Endothelial cell of umbilical vein (primary cell): ENCODE measurements around the gene ZHX3. TPM values are rescaled to one million over a fixed set of nuclear protein-coding genes. Genes with fewer than 3 reads are reported as not detected.

Experiments
- BruUV-seq: library from RNA; stranded (reverse); fragments of 400-500 nt; replicated peaks from 2 replicates; lab custom pipeline; 2021; lab: Mats Ljungman, UMichigan
- CTCF ChIA-PET: fragments of 300-600, 350-600 bp; sonication (Branson Sonifier 250); formaldehyde crosslinking; loops from one replicate; lab custom pipeline; 2021; ENCODE audit warnings: antibody characterized with exemption, inconsistent platforms; lab: Charles Lee
- POLR2A ChIA-PET: fragments of 300-600, 350-600 bp; sonication (Branson Sonifier 250); formaldehyde crosslinking; loops from one replicate; lab custom pipeline; 2021; ENCODE audit warnings: antibody characterized with exemption, inconsistent platforms; lab: Charles Lee
- DNase-seq: peaks from one replicate; pipeline ENCODE4 v3.0.0-alpha.2; 2011; ENCODE audit warnings: low read depth, low spot score
- FAIRE-seq: peaks from 2 replicates; lab custom pipeline; 2011; peaks lifted over from hg19 to GRCh38; lab: Jason Lieb, UNC
- H2AFZ ChIP-seq: 2 replicates; pipeline ENCODE4 v1.6.0; 2012; ENCODE audit warnings: low read depth, low read length, control low read depth, inconsistent platforms
- H3K27ac ChIP-seq: 2 replicates; pipeline ENCODE4 v1.5.1; 2011; ENCODE audit warnings: low read depth, mild to moderate bottlenecking, control low read depth, low read length, moderate library complexity; ENCODE audit not compliant: insufficient read depth
- H3K27me3 ChIP-seq, 2 experiments: 2 replicates each; pipeline versions ENCODE4 v1.6.0 to v1.6.1; 2011; ENCODE audit warnings: low read length in 2 of 2, mixed read lengths in 1 of 2; ENCODE audit not compliant: control insufficient read depth in 2 of 2, insufficient read depth in 2 of 2
- H3K36me3 ChIP-seq, 2 experiments: 2 replicates in 1 of 2; 3 replicates in 1 of 2; pipeline ENCODE4 v1.5.1; 2011; ENCODE audit warnings: low read length in 2 of 2, mild to moderate bottlenecking in 1 of 2, moderate library complexity in 1 of 2; ENCODE audit not compliant: control insufficient read depth in 2 of 2, insufficient read depth in 2 of 2; ENCODE audit errors: extremely low read depth in 1 of 2
- H3K4me1 ChIP-seq: 3 replicates; pipeline ENCODE4 v1.5.1; 2011; ENCODE audit warnings: mild to moderate bottlenecking, low read length; ENCODE audit not compliant: control insufficient read depth, insufficient read depth; ENCODE audit errors: extremely low read depth
- H3K4me2 ChIP-seq: 2 replicates; pipeline ENCODE4 v1.6.1; 2011; ENCODE audit warnings: low read length, control low read depth, mixed read lengths; ENCODE audit not compliant: insufficient read depth
- H3K4me3 ChIP-seq, 3 experiments: fragments of 200-600 bp in 1 of 3; sonication (generic), shearing (Covaris generic) in 1 of 3; replicated peaks in 1 of 3; 2 replicates each; pipeline ENCODE4 v1.5.1; 2011 to 2016; ENCODE audit warnings: control low read depth in 3 of 3, low read length in 3 of 3, mild to moderate bottlenecking in 2 of 3, inconsistent platforms in 1 of 3, low read depth in 1 of 3, moderate library complexity in 1 of 3; ENCODE audit not compliant: insufficient read depth in 1 of 3
- H3K79me2 ChIP-seq: 2 replicates; pipeline ENCODE4 v1.6.0; 2012; ENCODE audit warnings: low read length, inconsistent platforms; ENCODE audit not compliant: control insufficient read depth, insufficient read depth
- H3K9ac ChIP-seq: replicated peaks from 2 replicates; pipeline ENCODE3; 2011; ENCODE audit warnings: low read length, control low read depth; ENCODE audit not compliant: insufficient read depth; ENCODE audit errors: extremely low read depth
- H3K9me1 ChIP-seq: replicated peaks from 3 replicates; pipeline ENCODE4 v1.6.0; 2011; ENCODE audit warnings: mild to moderate bottlenecking, low read length; ENCODE audit not compliant: control insufficient read depth, insufficient read depth; ENCODE audit errors: extremely low read depth
- H3K9me3 ChIP-seq: replicated peaks from 2 replicates; pipeline ENCODE4 v1.5.1; 2012; ENCODE audit warnings: low read length, inconsistent platforms; ENCODE audit not compliant: control insufficient read depth, insufficient read depth
- H4K20me1 ChIP-seq: replicated peaks from 2 replicates; pipeline ENCODE3; 2011; ENCODE audit warnings: mild to moderate bottlenecking, low read length; ENCODE audit not compliant: control insufficient read depth, insufficient read depth; ENCODE audit errors: extremely low read depth
- CTCF ChIP-seq, 2 donors: IDR thresholded peaks; 1 replicate in 1 of 2; 2 replicates in 1 of 2; pipeline ENCODE4 v1.5.1; 2011; ENCODE audit warnings: low read length in 2 of 2, mild to moderate bottlenecking in 2 of 2, moderate library complexity in 2 of 2, control low read depth in 1 of 2, inconsistent platforms in 1 of 2, low read depth in 1 of 2; ENCODE audit not compliant: insufficient read depth in 1 of 2; ENCODE audit errors: extremely low read depth in 1 of 2
- EZH2 ChIP-seq: IDR thresholded peaks from 2 replicates; pipeline ENCODE4 v1.6.1; 2012; ENCODE audit warnings: borderline replicate concordance, low read depth, mild to moderate bottlenecking, moderate library complexity, low read length, inconsistent platforms; ENCODE audit not compliant: severe bottlenecking
- FOS ChIP-seq: IDR thresholded peaks from 2 replicates; pipeline ENCODE4 v1.6.1; 2011; ENCODE audit warnings: mild to moderate bottlenecking, low read length, moderate library complexity, borderline replicate concordance; ENCODE audit not compliant: insufficient read depth
- GATA2 ChIP-seq: IDR thresholded peaks from 2 replicates; pipeline ENCODE4 v1.7.0; 2011; ENCODE audit warnings: low read depth, mild to moderate bottlenecking, moderate library complexity, mixed read lengths, low read length; ENCODE audit not compliant: insufficient read length, insufficient read depth
- JUN ChIP-seq: IDR thresholded peaks from 2 replicates; pipeline ENCODE4 v1.6.1; 2011; ENCODE audit warnings: borderline replicate concordance, low read depth; ENCODE audit not compliant: insufficient read length, insufficient read depth
- MYC ChIP-seq: IDR thresholded peaks from one replicate; pipeline ENCODE4 v1.6.1; 2011; ENCODE audit warnings: mild to moderate bottlenecking, low read depth, low read length
- POLR2A ChIP-seq: IDR thresholded peaks from 2 replicates; pipeline ENCODE4 v1.6.1; 2012; ENCODE audit warnings: low read depth, mild to moderate bottlenecking, control low read depth, low read length
- POLR2AphosphoS5 ChIP-seq: IDR thresholded peaks from 2 replicates; pipeline ENCODE4 v1.6.1; 2012; ENCODE audit warnings: low read depth, mild to moderate bottlenecking, control low read depth, low read length, moderate library complexity; ENCODE audit not compliant: insufficient read depth
- dilution Hi-C: fragments of 300-500 bp; cut with MboI; formaldehyde crosslinking; loops from one replicate; pipeline ENCODE4 v1.15.0; 2019; ENCODE audit warnings: low sequenced_read_pairs; ENCODE audit not compliant: extremely low pct_ligation_motif_present
- intact Hi-C: fragments of 100-400 bp; cut with micrococcal nuclease; formaldehyde crosslinking; loops from one replicate; pipeline ENCODE4 v1.10.0; 2022
- polyA plus RNA-seq, 4 experiments: library from polyadenylated mRNA; depleted of rRNA in 3 of 4; stranded (reverse) in 3 of 4; unstranded in 1 of 4; fragments of >200 nt; gene quantifications; 2 replicates each; pipeline versions ENCODE4 v1.2.1 to v1.2.3, GENCODE V29; 2011 to 2012; ENCODE audit warnings: missing spikeins in 1 of 4
- total RNA-seq: library from RNA; stranded (reverse); gene quantifications from 2 replicates; pipeline ENCODE4 v1.2.3, GENCODE V29; 2021
- TF ChIP-seq, protein P1 (sequence below): IDR thresholded peaks from 2 replicates; pipeline ENCODE4 v1.6.1; 2011; ENCODE audit not compliant: insufficient read depth, insufficient read length

The ZHX3 gene
- total and polyA plus RNA-seq, 2 donors (not counting 3 experiments of a cell fraction or from before 2014, with no cell fraction given): 7.4 to 17.8 TPM

DNA sequence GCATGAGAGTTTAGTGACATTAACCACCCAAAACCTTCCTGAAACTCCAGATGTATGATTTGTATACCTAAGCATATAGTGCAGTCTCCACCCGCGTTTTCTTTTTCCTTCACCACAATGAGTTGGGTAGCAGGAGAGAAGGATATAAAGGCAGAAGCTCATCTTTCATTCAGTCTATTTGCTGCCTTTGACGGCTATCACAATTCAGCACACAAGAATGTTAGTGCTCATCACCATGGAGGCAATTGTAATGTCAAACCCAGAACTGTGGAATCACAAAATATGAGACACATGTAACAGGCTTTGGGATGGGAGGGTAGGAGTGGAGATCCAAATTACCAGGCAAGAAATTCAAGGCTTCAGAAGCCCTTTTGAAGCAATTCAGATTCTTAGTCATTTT, 17.6 kb downstream of the ZHX3 start:
- Histone ChIP-seq H3K9ac (no peak overlapping the region), H3K79me2 (peaks cover 19% of the 10 kb centered on the region), H2AFZ (no peak overlapping the region), H3K27me3 (no peaks in the 10 kb centered on the region), H3K9me3 (no peaks in the 10 kb centered on the region), H3K4me1 (peaks cover 16% of the 10 kb centered on the region), H3K4me2 (no peak overlapping the region), H4K20me1 (no peaks in the 10 kb centered on the region), H3K4me3 (no peak overlapping the region), H3K27ac (no peak overlapping the region), H3K36me3 (no peaks in the 10 kb centered on the region), H3K9me1 (no peaks in the 10 kb centered on the region)
- no TSS peak for BruUV-seq
- ChIA-PET CTCF (interaction anchor here (2.1 to 2.5 kb wide), 2 partner anchors 10 to 16 kb away, joined by 7 to 8 read pairs; no protein-coding TSS in a partner anchor), POLR2A (interaction anchor here (0.7 kb wide), 2 partner anchors 26 to 38 kb away, joined by 4 to 5 read pairs; no protein-coding TSS in a partner anchor)
- FAIRE-seq (no peak), DNase-seq (no peak)
- intact Hi-C loops: loop anchor here (2.0 kb wide), 1 partner anchor 19 kb away; no protein-coding TSS in a partner anchor
- no peak for TF ChIP-seq CTCF (IDR thresholded peaks at IDR 0.05; ENCODE audit: extremely low read depth in 1 of 2, insufficient read depth in 1 of 2, low read depth in 1 of 2, low read length in 2 of 2)
- TF ChIP-seq MYC: no peak
- no peak for TF ChIP-seq POLR2A
- TF ChIP-seq, protein P1, sequence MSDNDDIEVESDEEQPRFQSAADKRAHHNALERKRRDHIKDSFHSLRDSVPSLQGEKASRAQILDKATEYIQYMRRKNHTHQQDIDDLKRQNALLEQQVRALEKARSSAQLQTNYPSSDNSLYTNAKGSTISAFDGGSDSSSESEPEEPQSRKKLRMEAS: no peak
- TF ChIP-seq EZH2: no peak
- no peak for TF ChIP-seq GATA2
- TF ChIP-seq POLR2AphosphoS5: no peak
- no peak for TF ChIP-seq JUN
- no peak for TF ChIP-seq FOS
- dilution Hi-C loops: no loop called here
